ENCODE data around the gene HSPB3. TPM values are rescaled to one million over a fixed set of nuclear protein-coding genes. Genes with fewer than 3 reads are reported as not detected.
A peak's percentile ranks its signal among the peaks of the same experiment; 100 is the strongest.

Gene HSPB3
- total RNA-seq (0.77 and 21.1 TPM in 2 replicates), polyA plus RNA-seq (5.3 and 18.6 TPM in 2 replicates), polyA minus RNA-seq (ENCODE audit: low replicate concordance) (0.96 TPM in 1 of 2 replicates, not detected in the other)
- 4.3 and 14.5 TPM in 2 replicates for polyA plus RNA-seq (2012)

GRCh38 chr5:54455413-54456157 lies at the start of gene HSPB3:
TSS of gene HSPB3 (plus strand) at chr5:54455699. CDS start at chr5:54455790, 91 bp downstream.
- no peak for TF ChIP-seq CTCF (conservative IDR thresholded peaks at IDR 0.05 in 1 of 2, IDR thresholded peaks at IDR 0.05 in 1 of 2; ENCODE audit: low read depth in 1 of 2, low read length in 2 of 2)
- TF ChIP-seq EZH2 (IDR thresholded peaks at IDR 0.05; ENCODE audit: low read length, missing control alignments) = no peak
- DNase-seq (ENCODE audit: low read depth in 2 of 2) = peak; percentile 69 to 87
- no peaks in the 10 kb centered on the region for H3K79me2 ChIP-seq (ENCODE audit: control insufficient read depth, insufficient read depth, low read length)
- no peaks in the 10 kb centered on the region for H3K9me3 ChIP-seq (ENCODE audit: control insufficient read depth, insufficient read depth, low read depth, low read length)
- peak within 1 kb of the TSS in 1 of 4 experiments; percentile 42 for H3K4me3 ChIP-seq (replicated peaks in 1 of 4; ENCODE audit: control extremely low read depth in 1 of 4, insufficient read depth in 1 of 4, low read depth in 3 of 4, low read length in 4 of 4)
- H3K27ac ChIP-seq (ENCODE audit: insufficient read depth, low read length) = no peak within 1 kb of the TSS
- H3K4me1 ChIP-seq (ENCODE audit: control insufficient read depth, extremely low read depth, insufficient read depth, low read length) = peaks cover 29% of the 10 kb centered on the region
- H3K4me2 ChIP-seq (ENCODE audit: extremely low read depth, insufficient read depth, low read length) = peak within 1 kb of the TSS; percentile 34
- no peaks in the 10 kb centered on the region for H4K20me1 ChIP-seq (ENCODE audit: control insufficient read depth, extremely low read depth, insufficient read depth, low read length)
- H3K9ac ChIP-seq (ENCODE audit: insufficient read depth, low read length) = no peak within 1 kb of the TSS
- no peak within 1 kb of the TSS for H2AFZ ChIP-seq (ENCODE audit: low read length)
- H3K36me3 ChIP-seq (ENCODE audit: control insufficient read depth, insufficient read depth, low read length) = no peaks in the 10 kb centered on the region
- no peaks in the 10 kb centered on the region for H3K27me3 ChIP-seq (ENCODE audit: control insufficient read depth, insufficient read depth, low read length)

GRCh38 chr5:54411176-54411575 lies 44.3 kb upstream of the HSPB3 start:
- H2AFZ ChIP-seq (ENCODE audit: low read length) = no peak overlapping the region
- no peaks in the 10 kb centered on the region for H4K20me1 ChIP-seq (ENCODE audit: control insufficient read depth, extremely low read depth, insufficient read depth, low read length)
- H3K9ac ChIP-seq (ENCODE audit: insufficient read depth, low read length) = no peak overlapping the region
- H3K27ac ChIP-seq (ENCODE audit: insufficient read depth, low read length) = no peak overlapping the region
- H3K36me3 ChIP-seq (ENCODE audit: control insufficient read depth, insufficient read depth, low read length) = no peaks in the 10 kb centered on the region
- H3K79me2 ChIP-seq (ENCODE audit: control insufficient read depth, insufficient read depth, low read length) = no peaks in the 10 kb centered on the region
- TF ChIP-seq CTCF (conservative IDR thresholded peaks at IDR 0.05 in 1 of 2, IDR thresholded peaks at IDR 0.05 in 1 of 2; ENCODE audit: low read depth in 1 of 2, low read length in 2 of 2) = no peak
- TF ChIP-seq EZH2 (IDR thresholded peaks at IDR 0.05; ENCODE audit: low read length, missing control alignments) = no peak
- H3K4me3 ChIP-seq (replicated peaks in 1 of 4; ENCODE audit: control extremely low read depth in 1 of 4, insufficient read depth in 1 of 4, low read depth in 3 of 4, low read length in 4 of 4) = no peak overlapping the region
- no peaks in the 10 kb centered on the region for H3K9me3 ChIP-seq (ENCODE audit: control insufficient read depth, insufficient read depth, low read depth, low read length)
- DNase-seq (ENCODE audit: low read depth in 2 of 2) = no peak
- H3K4me1 ChIP-seq (ENCODE audit: control insufficient read depth, extremely low read depth, insufficient read depth, low read length) = no peaks in the 10 kb centered on the region
- no peak overlapping the region for H3K4me2 ChIP-seq (ENCODE audit: extremely low read depth, insufficient read depth, low read length)
- no peaks in the 10 kb centered on the region for H3K27me3 ChIP-seq (ENCODE audit: control insufficient read depth, insufficient read depth, low read length)

- no peak for TF ChIP-seq CTCF (conservative IDR thresholded peaks at IDR 0.05 in 1 of 2, IDR thresholded peaks at IDR 0.05 in 1 of 2; ENCODE audit: low read depth in 1 of 2, low read length in 2 of 2)
- no peak for TF ChIP-seq EZH2 (IDR thresholded peaks at IDR 0.05; ENCODE audit: low read length, missing control alignments)
- H3K36me3 ChIP-seq (ENCODE audit: control insufficient read depth, insufficient read depth, low read length) = no peaks in the 10 kb centered on the region
- H3K4me3 ChIP-seq (replicated peaks in 1 of 4; ENCODE audit: control extremely low read depth in 1 of 4, insufficient read depth in 1 of 4, low read depth in 3 of 4, low read length in 4 of 4) = no peak overlapping the region
- no peaks in the 10 kb centered on the region for H3K79me2 ChIP-seq (ENCODE audit: control insufficient read depth, insufficient read depth, low read length)
- no peaks in the 10 kb centered on the region for H3K4me1 ChIP-seq (ENCODE audit: control insufficient read depth, extremely low read depth, insufficient read depth, low read length)
- no peak overlapping the region for H3K27ac ChIP-seq (ENCODE audit: insufficient read depth, low read length)
- H4K20me1 ChIP-seq (ENCODE audit: control insufficient read depth, extremely low read depth, insufficient read depth, low read length) = no peaks in the 10 kb centered on the region
- H2AFZ ChIP-seq (ENCODE audit: low read length) = no peak overlapping the region
- no peak for DNase-seq (ENCODE audit: low read depth in 2 of 2)
- H3K27me3 ChIP-seq (ENCODE audit: control insufficient read depth, insufficient read depth, low read length) = no peaks in the 10 kb centered on the region
- no peak overlapping the region for H3K4me2 ChIP-seq (ENCODE audit: extremely low read depth, insufficient read depth, low read length)
- no peak overlapping the region for H3K9ac ChIP-seq (ENCODE audit: insufficient read depth, low read length)
- no peaks in the 10 kb centered on the region for H3K9me3 ChIP-seq (ENCODE audit: control insufficient read depth, insufficient read depth, low read depth, low read length)
Observed at GRCh38 chr5:54412913-54413312, 42.6 kb upstream of the HSPB3 start.
